HG03460 (cell line): ENCODE results near the gene PCDH12.
A peak's percentile ranks its signal among the peaks of the same experiment; 100 is the strongest.

ENCODE experiments used
- ATAC-seq: cut with Tn5 transposase; IDR thresholded peaks from one replicate; pipeline ENCODE4 v1.9.1; 2021; ENCODE audit not compliant: unreplicated experiment

PCDH12 gene

GRCh38 chr5:141958113-141958512 is at the start of gene PCDH12:
PCDH12 (minus strand) TSS chr5:141958202; CDS start chr5:141957851, 351 bp downstream.
- ATAC-seq, result no peak

GRCh38 chr5:142007237-142007544 is 49.2 kb upstream of the PCDH12 start:
- no peak for ATAC-seq

- ATAC-seq, result no peak
These were observed 48.6 kb upstream of the PCDH12 start for GRCh38 chr5:142006363-142007236.

- ATAC-seq, result no peak
These were observed 45.3 kb upstream of the PCDH12 start for GRCh38 chr5:142003266-142003800.

GRCh38 chr5:142000704-142001484 is 42.9 kb upstream of the PCDH12 start:
- no peak for ATAC-seq

GRCh38 chr5:142000173-142000572 is 42.2 kb upstream of the PCDH12 start:
- ATAC-seq, result no peak

GRCh38 chr5:141997358-141997960 is 39.5 kb upstream of the PCDH12 start:
- ATAC-seq, result no peak

GRCh38 chr5:141995656-141996055 is 37.7 kb upstream of the PCDH12 start:
- ATAC-seq, result no peak

GRCh38 chr5:141994511-141995136 is 36.6 kb upstream of the PCDH12 start:
- ATAC-seq, result no peak

GRCh38 chr5:141992349-141992963 is 34.5 kb upstream of the PCDH12 start:
- no peak for ATAC-seq

- no peak for ATAC-seq
These were observed 31.7 kb upstream of the PCDH12 start for GRCh38 chr5:141989720-141990119.

- ATAC-seq, result no peak
These were observed 28.1 kb upstream of the PCDH12 start for GRCh38 chr5:141986072-141986471.

GRCh38 chr5:141982626-141983025 is 24.6 kb upstream of the PCDH12 start:
- ATAC-seq, result no peak

- ATAC-seq, result no peak
These were observed 20.4 kb upstream of the PCDH12 start for GRCh38 chr5:141978389-141978788.

GRCh38 chr5:141976176-141976575 is 18.2 kb upstream of the PCDH12 start:
- ATAC-seq, result no peak

GRCh38 chr5:141973871-141974595 is 16.0 kb upstream of the PCDH12 start:
- no peak for ATAC-seq

- ATAC-seq, result peak; percentile 56
These were observed 12.1 kb upstream of the PCDH12 start for GRCh38 chr5:141969783-141970771.

GRCh38 chr5:141968914-141969608 is 11.1 kb upstream of the PCDH12 start, which contains the start of gene RNF14:
RNF14 (plus strand) TSS chr5:141969105; CDS start chr5:141973589, 4,484 bp downstream.
- ATAC-seq, result peak; percentile 93
